Glomerular visceral epithelial cell (primary cell): ENCODE data around the gene MTSS2.

Source experiments
- DNase-seq: peaks from one replicate; pipeline ENCODE4 v3.0.0-alpha.2; 2016; ENCODE audit errors: extremely low spot score

MTSS2 gene

GRCh38 chr16:70700101-70701020 lies 14.5 kb upstream of the MTSS2 start:
- no peak for DNase-seq

- DNase-seq: no peak
These were observed 13.8 kb upstream of the MTSS2 start for GRCh38 chr16:70699696-70700095.

GRCh38 chr16:70698901-70699300 lies 13.0 kb upstream of the MTSS2 start:
- DNase-seq: no peak

GRCh38 chr16:70697594-70698170 lies 11.8 kb upstream of the MTSS2 start:
- peak; percentile 42 for DNase-seq

GRCh38 chr16:70696952-70697593 lies 11.2 kb upstream of the MTSS2 start:
- DNase-seq: peak; percentile 12

GRCh38 chr16:70696355-70696754 lies 10.5 kb upstream of the MTSS2 start:
- DNase-seq: no peak

GRCh38 chr16:70695331-70696070 lies 9.6 kb upstream of the MTSS2 start:
- peak; percentile 74 for DNase-seq

- DNase-seq: peak; percentile 27
These were observed 9.0 kb upstream of the MTSS2 start for GRCh38 chr16:70694868-70695218.

- DNase-seq: peak; percentile 91
These were observed 8.4 kb upstream of the MTSS2 start for GRCh38 chr16:70694088-70694867.

- DNase-seq: no peak
These were observed 7.2 kb upstream of the MTSS2 start for GRCh38 chr16:70692873-70693671.

GRCh38 chr16:70692130-70692872 lies 6.4 kb upstream of the MTSS2 start:
- no peak for DNase-seq

GRCh38 chr16:70691223-70692129 lies 5.6 kb upstream of the MTSS2 start:
- DNase-seq: no peak

GRCh38 chr16:70689970-70690891 lies 4.4 kb upstream of the MTSS2 start:
- DNase-seq: no peak

GRCh38 chr16:70689035-70689969 lies 3.4 kb upstream of the MTSS2 start:
- DNase-seq: no peak

- no peak for DNase-seq
These were observed 2.4 kb upstream of the MTSS2 start for GRCh38 chr16:70688246-70688742.

GRCh38 chr16:70687671-70688245 lies 1.9 kb upstream of the MTSS2 start:
- no peak for DNase-seq
